ENCODE measurements around the gene LOXL3.

GRCh38 chr2:74558284-74559230 is 4.8 kb upstream of the LOXL3 start:
- TF ChIP-seq CTCF (IDR thresholded peaks at IDR 0.05; ENCODE audit: poor library complexity) (no peak), EZH2 (IDR thresholded peaks at IDR 0.05; ENCODE audit: borderline replicate concordance) (no peak)

Measured in hepatocyte (in vitro differentiated cells).